H1 (cell line): ENCODE data around the gene TFB1M. TPM values are rescaled to one million over a fixed set of nuclear protein-coding genes. Genes with fewer than 3 reads are reported as not detected.

ENCODE experiments used
- CTCF ChIA-PET: fragments of 300-600 bp; sonication (Branson Sonifier 250); formaldehyde crosslinking; loops from one replicate; lab custom pipeline; 2021; ENCODE audit not compliant: partially characterized antibody; lab: Charles Lee
- POLR2A ChIA-PET: fragments of 300-600 bp; sonication (Branson Sonifier 250); formaldehyde crosslinking; loops from one replicate; lab custom pipeline; 2021; ENCODE audit warnings: inconsistent platforms; ENCODE audit not compliant: partially characterized antibody; lab: Charles Lee
- DNase-seq, 2 experiments: peaks; one replicate each; pipeline versions ENCODE4 v3.0.0 to v3.0.0-alpha.2; 2010 to 2022; ENCODE audit warnings: low spot score in 2 of 2, low read depth in 1 of 2, mixed read lengths in 1 of 2
- FAIRE-seq: peaks from 2 replicates; lab custom pipeline; 2011; peaks lifted over from hg19 to GRCh38; lab: Jason Lieb, UNC
- H2AFZ ChIP-seq: 2 replicates; pipeline ENCODE4 v1.8.1; 2012; ENCODE audit warnings: low read length, inconsistent platforms
- H2AK5ac ChIP-seq: 2 replicates; pipeline ENCODE4 v1.6.1; 2013; ENCODE audit warnings: low read depth, low read length
- H2BK120ac ChIP-seq: replicated peaks from 2 replicates; pipeline ENCODE3; 2013; ENCODE audit warnings: low read depth, low read length, inconsistent platforms
- H2BK12ac ChIP-seq: 2 replicates; pipeline ENCODE4 v1.6.1; 2013; ENCODE audit warnings: low read depth, low read length
- H2BK15ac ChIP-seq: 2 replicates; pipeline ENCODE4 v1.6.1; 2013; ENCODE audit warnings: low read length
- H2BK20ac ChIP-seq: 2 replicates; pipeline ENCODE4 v1.6.1; 2013; ENCODE audit warnings: low read length
- H2BK5ac ChIP-seq: 2 replicates; pipeline ENCODE4 v1.6.1; 2013; ENCODE audit warnings: low read depth, low read length
- H3K14ac ChIP-seq: 2 replicates; pipeline ENCODE4 v1.6.1; 2013; ENCODE audit warnings: inconsistent platforms; ENCODE audit not compliant: insufficient read length
- H3K18ac ChIP-seq: 2 replicates; pipeline ENCODE4 v1.6.1; 2013; ENCODE audit warnings: low read length; ENCODE audit errors: extremely low read depth
- H3K23ac ChIP-seq: 2 replicates; pipeline ENCODE4 v1.6.1; 2013; ENCODE audit warnings: inconsistent platforms; ENCODE audit not compliant: insufficient read length
- H3K23me2 ChIP-seq: 2 replicates; pipeline ENCODE4 v1.6.1; 2013; ENCODE audit warnings: low read depth, low read length
- H3K27ac ChIP-seq: 2 replicates; pipeline ENCODE4 v1.6.1; 2011; ENCODE audit warnings: low read depth, low read length, inconsistent platforms
- H3K27me3 ChIP-seq, 4 experiments: replicated peaks in 1 of 4; 1 replicate in 1 of 4; 2 replicates in 3 of 4; pipeline versions ENCODE4 v1.6.1 to v1.8.1; 2011 to 2013; ENCODE audit warnings: low read length in 3 of 4, mild to moderate bottlenecking in 3 of 4, inconsistent platforms in 2 of 4, mixed read lengths in 2 of 4, moderate library complexity in 1 of 4; ENCODE audit not compliant: control insufficient read depth in 3 of 4, insufficient read depth in 3 of 4; ENCODE audit errors: extremely low read depth in 1 of 4
- H3K36me3 ChIP-seq, 4 experiments: 2 replicates each; pipeline versions ENCODE4 v1.6.1 to v1.8.1; 2011 to 2013; ENCODE audit warnings: mild to moderate bottlenecking in 4 of 4, low read length in 3 of 4, moderate library complexity in 2 of 4, control low read depth in 1 of 4, inconsistent platforms in 1 of 4; ENCODE audit not compliant: insufficient read depth in 4 of 4, control insufficient read depth in 2 of 4
- H3K4ac ChIP-seq: replicated peaks from 2 replicates; pipeline ENCODE3; 2013; ENCODE audit warnings: low read length, low read depth, mixed read lengths, inconsistent platforms; ENCODE audit not compliant: insufficient read length
- H3K4me1 ChIP-seq, 4 experiments: replicated peaks in 1 of 4; 1 replicate in 1 of 4; 2 replicates in 3 of 4; pipeline versions ENCODE4 v1.6.1 to v1.8.1; 2011 to 2013; ENCODE audit warnings: low read length in 3 of 4, inconsistent platforms in 2 of 4, mixed read lengths in 1 of 4; ENCODE audit not compliant: insufficient read depth in 4 of 4, control insufficient read depth in 3 of 4
- H3K4me2 ChIP-seq, 2 experiments: 2 replicates each; pipeline versions ENCODE4 v1.6.1 to v1.8.1; 2011 to 2013; ENCODE audit warnings: low read depth in 2 of 2, low read length in 2 of 2, control low read depth in 1 of 2, inconsistent platforms in 1 of 2, mild to moderate bottlenecking in 1 of 2; ENCODE audit not compliant: insufficient read depth in 1 of 2
- H3K4me3 ChIP-seq, 4 experiments: fragments of 200-600, 300-600 bp in 1 of 4; sonication (generic), shearing (Covaris generic), sonication (Bioruptor Twin) in 1 of 4; 2 replicates each; pipeline versions ENCODE4 v1.5.1 to v1.8.1; 2011 to 2016; ENCODE audit warnings: low read length in 4 of 4, low read depth in 3 of 4, control low read depth in 2 of 4, inconsistent platforms in 2 of 4, mild to moderate bottlenecking in 2 of 4, mixed read lengths in 1 of 4, moderate library complexity in 1 of 4; ENCODE audit not compliant: insufficient read depth in 2 of 4; ENCODE audit errors: extremely low read depth in 1 of 4
- H3K56ac ChIP-seq: replicated peaks from 2 replicates; pipeline ENCODE3; 2013; ENCODE audit warnings: low read depth, mild to moderate bottlenecking, mixed read lengths, low read length, inconsistent platforms; ENCODE audit not compliant: insufficient read length
- H3K79me1 ChIP-seq: 2 replicates; pipeline ENCODE4 v1.6.1; 2013; ENCODE audit warnings: low read depth, low read length, control low read depth
- H3K79me2 ChIP-seq, 2 experiments: 2 replicates each; pipeline versions ENCODE4 v1.6.1 to v1.8.1; 2012 to 2013; ENCODE audit warnings: low read length in 2 of 2, mild to moderate bottlenecking in 2 of 2, inconsistent platforms in 1 of 2; ENCODE audit not compliant: insufficient read depth in 2 of 2, control insufficient read depth in 1 of 2
- H3K9ac ChIP-seq, 4 experiments: replicated peaks in 1 of 4; 1 replicate in 1 of 4; 2 replicates in 3 of 4; pipeline versions ENCODE4 v1.6.1 to v1.8.1; 2011 to 2013; ENCODE audit warnings: low read depth in 3 of 4, low read length in 3 of 4, control low read depth in 2 of 4, mild to moderate bottlenecking in 2 of 4, moderate library complexity in 2 of 4, inconsistent platforms in 1 of 4; ENCODE audit errors: extremely low read depth in 1 of 4
- H3K9me3 ChIP-seq, 2 experiments: 2 replicates each; pipeline versions ENCODE4 v1.6.1 to v1.8.1; 2012 to 2013; ENCODE audit warnings: mild to moderate bottlenecking in 2 of 2, moderate library complexity in 2 of 2, control low read depth in 1 of 2, inconsistent platforms in 1 of 2, low read depth in 1 of 2, low read length in 1 of 2, mixed read lengths in 1 of 2; ENCODE audit not compliant: insufficient read depth in 2 of 2
- H4K20me1 ChIP-seq, 2 experiments: replicated peaks in 1 of 2; 2 replicates each; pipeline versions ENCODE3 to v1.8.1; 2011 to 2013; ENCODE audit warnings: inconsistent platforms in 2 of 2, low read length in 2 of 2, mild to moderate bottlenecking in 1 of 2; ENCODE audit not compliant: insufficient read depth in 2 of 2, control insufficient read depth in 1 of 2
- H4K5ac ChIP-seq: 2 replicates; pipeline ENCODE4 v1.6.1; 2013; ENCODE audit warnings: low read length, low read depth, mixed read lengths, inconsistent platforms; ENCODE audit not compliant: insufficient read length
- H4K8ac ChIP-seq: 2 replicates; pipeline ENCODE4 v1.8.0; 2013; ENCODE audit warnings: mild to moderate bottlenecking, moderate library complexity, low read length, inconsistent platforms; ENCODE audit not compliant: insufficient read depth; ENCODE audit errors: extremely low read depth
- H4K91ac ChIP-seq: replicated peaks from 2 replicates; pipeline ENCODE3; 2013; ENCODE audit warnings: low read length, mixed read lengths, inconsistent platforms; ENCODE audit not compliant: insufficient read length
- CHD1 ChIP-seq: IDR thresholded peaks from 2 replicates; pipeline ENCODE4 v1.6.1; 2012; ENCODE audit warnings: low read depth, low read length, improper control_type of control experiment
- HDAC6 ChIP-seq: IDR thresholded peaks from one replicate; pipeline ENCODE4 v1.7.1; 2012; ENCODE audit warnings: low read depth, mild to moderate bottlenecking, inconsistent platforms, low read length, moderate library complexity
- JUN ChIP-seq: IDR thresholded peaks from 2 replicates; pipeline ENCODE4 v1.6.1; 2011; ENCODE audit warnings: low read depth, mild to moderate bottlenecking, improper control_type of control experiment, low read length
- NRF1 ChIP-seq: IDR thresholded peaks from 2 replicates; pipeline ENCODE4 v1.6.1; 2011; ENCODE audit warnings: mild to moderate bottlenecking, low read depth, low read length, improper control_type of control experiment
- SIN3A ChIP-seq, 2 experiments: IDR thresholded peaks in 1 of 2; conservative IDR thresholded peaks in 1 of 2; 2 replicates each; pipeline ENCODE4 v1.6.1; 2011 to 2012; ENCODE audit warnings: low read length in 2 of 2, improper control_type of control experiment in 1 of 2, low read depth in 1 of 2, mild to moderate bottlenecking in 1 of 2
- SP1 ChIP-seq: IDR thresholded peaks from 2 replicates; pipeline ENCODE4 v1.6.1; 2011; ENCODE audit warnings: low read depth, low read length
- SUZ12 ChIP-seq: fragments of 200-600 bp; sonication (generic); IDR thresholded peaks from 2 replicates; pipeline ENCODE4 v1.6.1; 2012; ENCODE audit warnings: mild to moderate bottlenecking, inconsistent platforms, low read length, moderate library complexity, mixed read lengths
- TAF1 ChIP-seq: IDR thresholded peaks from 2 replicates; pipeline ENCODE4 v1.6.1; 2011; ENCODE audit warnings: mild to moderate bottlenecking, low read depth, low read length
- TAF7 ChIP-seq: optimal IDR thresholded peaks from 2 replicates; pipeline ENCODE3; 2011; ENCODE audit warnings: low read depth, mild to moderate bottlenecking, inconsistent platforms, low read length, moderate library complexity, borderline replicate concordance
- TCF12 ChIP-seq: IDR thresholded peaks from 2 replicates; pipeline ENCODE4 v1.6.1; 2011; ENCODE audit warnings: low read depth, mild to moderate bottlenecking, low read length
- WGBS, 2 experiments: shearing (Covaris generic) in 1 of 2; methylation state at CpG; one replicate each; pipeline versions ENCODE4 v1.1.6 to v1.1.7; 2013 to 2015; ENCODE audit warnings: low lambda C conversion rate in 2 of 2, mixed read lengths in 2 of 2, inconsistent platforms in 1 of 2, low coverage in 1 of 2, missing lambda C conversion rate in 1 of 2; ENCODE audit not compliant: insufficient replicate concordance in 2 of 2, insufficient coverage in 1 of 2, insufficient read length in 1 of 2; ENCODE audit errors: extremely low coverage in 1 of 2, missing lambda C conversion rate in 1 of 2; 5-methylcytosine and 5-hydroxymethylcytosine counted together
- polyA plus RNA-seq, 7 experiments: library from polyadenylated mRNA; depleted of rRNA in 3 of 7; stranded (reverse) in 5 of 7; unstranded in 2 of 7; fragments of >200 nt in 5 of 7; fragments of 200-250 nt in 2 of 7; gene quantifications; 1 replicate in 5 of 7; 2 replicates in 1 of 7; 4 replicates in 1 of 7; pipeline versions ENCODE4 v1.2.1 to v1.2.3, GENCODE V29; 2011 to 2013; ENCODE audit warnings: missing spikeins in 2 of 7, mixed read lengths in 2 of 7
- total RNA-seq: library from RNA; stranded (reverse); fragmentation: NEBNext Ultra II Directional; extraction: Animal tissue kit (Norgen Biotek cat#: 25700); gene quantifications from 2 replicates; pipeline ENCODE4 v1.2.1, GENCODE V29; 2021

The TFB1M gene
- total and polyA plus RNA-seq, 2 of the 8 experiments (the other 6 are each of a cell fraction or from before 2014, with no cell fraction given), result 28.2 to 49.4 TPM

GRCh38 chr6:155222506-155222905 lies 91.8 kb downstream of the TFB1M start:
- Histone ChIP-seq H2BK15ac (no peak overlapping the region), H3K56ac (no peak overlapping the region), H2BK5ac (no peak overlapping the region), H3K79me1 (no peaks in the 10 kb centered on the region), H3K79me2 (no peaks in the 10 kb centered on the region), H3K36me3 (no peaks in the 10 kb centered on the region), H3K27ac (no peak overlapping the region), H4K8ac (no peak overlapping the region), H3K23me2 (no peaks in the 10 kb centered on the region), H3K4me3 (no peak overlapping the region), H2BK20ac (no peak overlapping the region), H2AFZ (no peak overlapping the region), H2AK5ac (no peak overlapping the region), H4K20me1 (no peaks in the 10 kb centered on the region), H3K4ac (no peak overlapping the region), H3K4me2 (no peak overlapping the region), H4K5ac (no peak overlapping the region), H3K4me1 (peaks cover 0 to 9% (median 4%) of the 10 kb centered on the region in 4 experiments; a peak in 4 of 7 replicates), H2BK120ac (no peak overlapping the region), H3K18ac (no peak overlapping the region), H3K14ac (no peak overlapping the region), H3K23ac (no peak overlapping the region), H2BK12ac (no peak overlapping the region), H3K9me3 (no peaks in the 10 kb centered on the region), H3K9ac (no peak overlapping the region), H4K91ac (no peak overlapping the region), H3K27me3 (no peaks in the 10 kb centered on the region)
- no peak for TF ChIP-seq CHD1
- no peak for TF ChIP-seq TCF12
- TF ChIP-seq JUN, result no peak
- no peak for TF ChIP-seq SP1
- TF ChIP-seq TAF1, result no peak
- TF ChIP-seq NRF1, result no peak
- no peak for TF ChIP-seq HDAC6
- no peak for TF ChIP-seq TAF7
- no peak for TF ChIP-seq SIN3A (conservative IDR thresholded peaks at IDR 0.05 in 1 of 2, IDR thresholded peaks at IDR 0.05 in 1 of 2; ENCODE audit: low read depth in 1 of 2, low read length in 2 of 2)
- TF ChIP-seq SUZ12, result no peak
- ChIA-PET CTCF (interaction anchor here (0.8 to 2.1 kb wide), 7 partner anchors 8 to 294 kb away, joined by 3 to 8 read pairs (median 4); no protein-coding TSS in a partner anchor), POLR2A (interaction anchor here (0.7 kb wide), 1 partner anchor 17 kb away, joined by 3 read pairs; no protein-coding TSS in a partner anchor)
- WGBS, 2 experiments, result 90% methylated on average over 4 of the region's 4 CpGs; no CpG with 5 or more reads in 1 of the 2 experiments
- no peak for FAIRE-seq
- no peak for DNase-seq
